ENCODE results near the gene INPP5K. TPM values are rescaled to one million over a fixed set of nuclear protein-coding genes. Genes with fewer than 3 reads are reported as not detected.
"Not testable (repeated sequence)": the region's sequence is repeated elsewhere in the genome, so short reads cannot be mapped to it uniquely, and the experiment has no call there.

Gene INPP5K
- total and polyA plus RNA-seq, 2 experiments from 2014 or later, result 18.1 to 24.6 TPM

GRCh38 chr17:1447052-1447451 lies 69.4 kb downstream of the INPP5K start:
- Histone ChIP-seq H3K4me3 (no peak overlapping the region), H3K36me3 (no peaks in the 10 kb centered on the region), H3K27me3 (no peaks in the 10 kb centered on the region), H3K27ac (peak overlapping the region; percentile 8), H3K9me3 (ENCODE audit: low read depth) (no peaks in the 10 kb centered on the region), H3K4me1 (ENCODE audit: low read depth) (no peaks in the 10 kb centered on the region)
- peak in 1 of 2 donors; percentile 45 for DNase-seq (ENCODE audit: low read depth in 1 of 2, low spot score in 1 of 2)
- TF ChIP-seq CTCF (IDR thresholded peaks at IDR 0.05; ENCODE audit: low read depth, low read length), result no peak

GRCh38 chr17:1446201-1446600 lies 70.2 kb downstream of the INPP5K start:
- no peak for TF ChIP-seq CTCF (IDR thresholded peaks at IDR 0.05; ENCODE audit: low read depth, low read length)

GRCh38 chr17:1445695-1446094 lies 70.7 kb downstream of the INPP5K start:
- H3K36me3 ChIP-seq; H3K27me3 ChIP-seq; H3K27ac ChIP-seq; H3K4me3 ChIP-seq; H3K9me3 ChIP-seq (ENCODE audit: low read depth); H3K4me1 ChIP-seq (ENCODE audit: low read depth); DNase-seq (ENCODE audit: low read depth in 1 of 2, low spot score in 1 of 2): not testable (repeated sequence)

More at GRCh38 chr17:1446201-1446600, 70.2 kb downstream of the INPP5K start:
- no peaks in the 10 kb centered on the region for H3K4me1 ChIP-seq (ENCODE audit: low read depth)
- H3K27ac ChIP-seq, result no peak overlapping the region
- no peaks in the 10 kb centered on the region for H3K36me3 ChIP-seq
- no peaks in the 10 kb centered on the region for H3K9me3 ChIP-seq (ENCODE audit: low read depth)
- DNase-seq (ENCODE audit: low read depth in 1 of 2, low spot score in 1 of 2), result no peak
- H3K4me3 ChIP-seq, result no peak overlapping the region
- no peaks in the 10 kb centered on the region for H3K27me3 ChIP-seq

Other genes starting within 250 kb of the INPP5K start
- gene BHLHA9, start 246.2 kb downstream of the INPP5K start, total RNA-seq, result 0.39 and 0.92 TPM in 2 replicates
- gene BHLHA9, start 246.2 kb downstream of the INPP5K start, polyA plus RNA-seq, result not detected in 2 replicates
- not detected in 2 replicates for gene TRARG1, start 236.9 kb downstream of the INPP5K start, total RNA-seq
- not detected in 2 replicates for gene TRARG1, start 236.9 kb downstream of the INPP5K start, polyA plus RNA-seq
- 1,409 and 2,297 TPM in 2 replicates for gene YWHAE, start 116.4 kb downstream of the INPP5K start, total RNA-seq
- gene YWHAE, start 116.4 kb downstream of the INPP5K start, polyA plus RNA-seq, result 658 and 685 TPM in 2 replicates
- gene CRK, start 60.4 kb downstream of the INPP5K start, total RNA-seq, result 25.0 and 28.7 TPM in 2 replicates
- gene CRK, start 60.4 kb downstream of the INPP5K start, polyA plus RNA-seq, result 33.1 and 46.0 TPM in 2 replicates
- gene MYO1C, start 23.9 kb downstream of the INPP5K start, total RNA-seq, result 43.7 and 63.9 TPM in 2 replicates
- gene MYO1C, start 23.9 kb downstream of the INPP5K start, polyA plus RNA-seq, result 34.1 and 58.4 TPM in 2 replicates
- gene PITPNA, start 46.2 kb upstream of the INPP5K start, total RNA-seq, result 33.1 and 33.6 TPM in 2 replicates
- 68.0 and 75.4 TPM in 2 replicates for gene PITPNA, start 46.2 kb upstream of the INPP5K start, polyA plus RNA-seq
- 3.0 and 5.3 TPM in 2 replicates for gene SLC43A2, start 112.2 kb upstream of the INPP5K start, total RNA-seq
- 2.5 and 4.7 TPM in 2 replicates for gene SLC43A2, start 112.2 kb upstream of the INPP5K start, polyA plus RNA-seq
- 7.6 and 9.8 TPM in 2 replicates for gene SCARF1, start 129.1 kb upstream of the INPP5K start, total RNA-seq
- gene SCARF1, start 129.1 kb upstream of the INPP5K start, polyA plus RNA-seq, result 1.8 and 3.2 TPM in 2 replicates
- 63.0 and 79.4 TPM in 2 replicates for gene RILP, start 133.3 kb upstream of the INPP5K start, total RNA-seq
- gene RILP, start 133.3 kb upstream of the INPP5K start, polyA plus RNA-seq, result 31.7 and 38.9 TPM in 2 replicates
- gene PRPF8, start 168.3 kb upstream of the INPP5K start, total RNA-seq, result 118 and 137 TPM in 2 replicates
- gene PRPF8, start 168.3 kb upstream of the INPP5K start, polyA plus RNA-seq, result 170 and 182 TPM in 2 replicates
- gene TLCD2, start 193.8 kb upstream of the INPP5K start, total RNA-seq, result 2.1 and 3.1 TPM in 2 replicates
- gene TLCD2, start 193.8 kb upstream of the INPP5K start, polyA plus RNA-seq, result 0.89 and 1.4 TPM in 2 replicates
- gene WDR81, start 208.1 kb upstream of the INPP5K start, total RNA-seq, result 14.2 and 23.1 TPM in 2 replicates
- 7.4 and 9.5 TPM in 2 replicates for gene WDR81, start 208.1 kb upstream of the INPP5K start, polyA plus RNA-seq
- gene SERPINF2, start 226.3 kb upstream of the INPP5K start, total RNA-seq, result 2.2 TPM in 1 of 2 replicates, not detected in the other
- gene SERPINF2, start 226.3 kb upstream of the INPP5K start, polyA plus RNA-seq, result not detected in 2 replicates
- 102 and 134 TPM in 2 replicates for gene SERPINF1, start 245.4 kb upstream of the INPP5K start, total RNA-seq
- gene SERPINF1, start 245.4 kb upstream of the INPP5K start, polyA plus RNA-seq, result 73.1 and 109 TPM in 2 replicates

Data from cardiac muscle cell (in vitro differentiated cells and primary cell).